Subcutaneous abdominal adipose tissue (tissue), 5 donors: ENCODE measurements around the gene CCSER1.
"Not testable (repeated sequence)": the region's sequence is repeated elsewhere in the genome, so short reads cannot be mapped to it uniquely, and the experiment has no call there.

Source experiments
- H3K27ac ChIP-seq: one replicate; pipeline ENCODE4 v1.7.0; 2013; ENCODE audit warnings: low read depth, mild to moderate bottlenecking, inconsistent platforms, low read length, moderate library complexity
- H3K27me3 ChIP-seq, 5 donors: one replicate each; pipeline ENCODE4 v1.7.0; 2013; ENCODE audit warnings: low read length in 5 of 5, inconsistent platforms in 1 of 5; ENCODE audit not compliant: control insufficient read depth in 5 of 5, insufficient read depth in 4 of 5
- H3K36me3 ChIP-seq, 5 donors: one replicate each; pipeline ENCODE4 v1.7.0; 2013; ENCODE audit warnings: low read length in 5 of 5; ENCODE audit not compliant: control insufficient read depth in 5 of 5, insufficient read depth in 5 of 5
- H3K4me1 ChIP-seq, 5 donors: one replicate each; pipeline ENCODE4 v1.7.0; 2013; ENCODE audit warnings: low read length in 5 of 5, mild to moderate bottlenecking in 3 of 5, moderate library complexity in 1 of 5; ENCODE audit not compliant: control insufficient read depth in 5 of 5, insufficient read depth in 5 of 5
- H3K4me3 ChIP-seq, 5 donors: one replicate each; pipeline ENCODE4 v1.7.0; 2013; ENCODE audit warnings: low read length in 5 of 5, low read depth in 1 of 5
- H3K9ac ChIP-seq, 5 donors: one replicate each; pipeline ENCODE4 v1.7.0; 2013; ENCODE audit warnings: low read length in 5 of 5, mild to moderate bottlenecking in 4 of 5, moderate library complexity in 3 of 5
- H3K9me3 ChIP-seq, 5 donors: one replicate each; pipeline ENCODE4 v1.7.0; 2013; ENCODE audit warnings: low read length in 5 of 5; ENCODE audit not compliant: control insufficient read depth in 5 of 5
- donor health status: healthy.
- donor health status: healthy.
- donor health status: healthy.
- donor health status: healthy.
- donor health status: healthy.

CCSER1 gene

GRCh38 chr4:91369116-91369515, 1241.9 kb downstream of the CCSER1 start:
- Histone ChIP-seq H3K9me3 (no peaks in the 10 kb centered on the region), H3K4me3 (no peak overlapping the region), H3K4me1 (no peaks in the 10 kb centered on the region), H3K36me3 (no peaks in the 10 kb centered on the region), H3K9ac (no peak overlapping the region), H3K27me3 (no peaks in the 10 kb centered on the region), H3K27ac (no peak overlapping the region)

GRCh38 chr4:91373546-91373945, 1246.4 kb downstream of the CCSER1 start:
- Histone ChIP-seq H3K27ac (no peak overlapping the region), H3K36me3 (no peaks in the 10 kb centered on the region), H3K4me3 (no peak overlapping the region), H3K4me1 (no peaks in the 10 kb centered on the region), H3K9me3 (peaks cover 0 to 3% (median 0%) of the 10 kb centered on the region in 5 donors), H3K9ac (no peak overlapping the region), H3K27me3 (no peaks in the 10 kb centered on the region)

GRCh38 chr4:91405431-91405830, 1278.2 kb downstream of the CCSER1 start:
- H3K4me3 ChIP-seq, H3K36me3 ChIP-seq, H3K27ac ChIP-seq, H3K4me1 ChIP-seq, H3K9me3 ChIP-seq, H3K27me3 ChIP-seq, H3K9ac ChIP-seq: not testable (repeated sequence)

- H3K36me3 ChIP-seq: no peaks in the 10 kb centered on the region
- no peaks in the 10 kb centered on the region for H3K4me1 ChIP-seq
- no peak overlapping the region for H3K4me3 ChIP-seq
- no peak overlapping the region for H3K27ac ChIP-seq
- H3K9me3 ChIP-seq: peaks cover 0 to 16% (median 6%) of the 10 kb centered on the region in 5 donors
- no peak overlapping the region for H3K9ac ChIP-seq
- H3K27me3 ChIP-seq: no peaks in the 10 kb centered on the region
These were observed 1294.8 kb downstream of the CCSER1 start for GRCh38 chr4:91422011-91422410.

GRCh38 chr4:91426725-91427124, 1299.5 kb downstream of the CCSER1 start:
- H3K9me3 ChIP-seq: peaks cover 0 to 5% (median 0%) of the 10 kb centered on the region in 5 donors
- no peak overlapping the region for H3K4me3 ChIP-seq
- no peaks in the 10 kb centered on the region for H3K4me1 ChIP-seq
- H3K27ac ChIP-seq: no peak overlapping the region
- no peaks in the 10 kb centered on the region for H3K27me3 ChIP-seq
- H3K36me3 ChIP-seq: no peaks in the 10 kb centered on the region
- no peak overlapping the region for H3K9ac ChIP-seq

GRCh38 chr4:91427171-91427570, 1300.0 kb downstream of the CCSER1 start:
- Histone ChIP-seq H3K9me3 (peaks cover 0 to 5% (median 0%) of the 10 kb centered on the region in 5 donors), H3K36me3 (no peaks in the 10 kb centered on the region), H3K27ac (no peak overlapping the region), H3K9ac (no peak overlapping the region), H3K27me3 (no peaks in the 10 kb centered on the region), H3K4me3 (no peak overlapping the region), H3K4me1 (no peaks in the 10 kb centered on the region)

GRCh38 chr4:91434631-91435030, 1307.4 kb downstream of the CCSER1 start:
- Histone ChIP-seq H3K9me3 (no peaks in the 10 kb centered on the region), H3K4me1 (no peaks in the 10 kb centered on the region), H3K9ac (no peak overlapping the region), H3K27me3 (no peaks in the 10 kb centered on the region), H3K27ac (no peak overlapping the region), H3K36me3 (no peaks in the 10 kb centered on the region), H3K4me3 (no peak overlapping the region)

- Histone ChIP-seq H3K36me3 (no peaks in the 10 kb centered on the region), H3K27ac (no peak overlapping the region), H3K9ac (no peak overlapping the region), H3K27me3 (no peaks in the 10 kb centered on the region), H3K4me3 (no peak overlapping the region), H3K4me1 (no peaks in the 10 kb centered on the region), H3K9me3 (no peaks in the 10 kb centered on the region)
These were observed 1309.4 kb downstream of the CCSER1 start for GRCh38 chr4:91436556-91436955.

- H3K4me3 ChIP-seq: no peak overlapping the region
- H3K27me3 ChIP-seq: no peaks in the 10 kb centered on the region
- no peaks in the 10 kb centered on the region for H3K36me3 ChIP-seq
- no peaks in the 10 kb centered on the region for H3K9me3 ChIP-seq
- H3K27ac ChIP-seq: no peak overlapping the region
- H3K4me1 ChIP-seq: no peaks in the 10 kb centered on the region
- H3K9ac ChIP-seq: no peak overlapping the region
These were observed 1320.0 kb downstream of the CCSER1 start for GRCh38 chr4:91447168-91447567.

- Histone ChIP-seq H3K27ac (no peak overlapping the region), H3K4me1 (no peaks in the 10 kb centered on the region), H3K4me3 (no peak overlapping the region), H3K9ac (no peak overlapping the region), H3K27me3 (no peaks in the 10 kb centered on the region), H3K9me3 (no peaks in the 10 kb centered on the region), H3K36me3 (no peaks in the 10 kb centered on the region)
These were observed 1321.6 kb downstream of the CCSER1 start for GRCh38 chr4:91448668-91449330.
